Prostate gland (tissue), 2 donors: ENCODE data around the gene NUTF2.

Experiments
- POLR2A ChIP-seq: fragments of 450-650 bp; IDR thresholded peaks from one replicate; pipeline ENCODE4 v1.6.1; 2016; ENCODE audit warnings: antibody characterized with exemption, mild to moderate bottlenecking
- POLR2AphosphoS5 ChIP-seq: sonication (generic); formaldehyde crosslinking; IDR thresholded peaks from one replicate; pipeline ENCODE4 v1.6.1; 2017; ENCODE audit warnings: antibody characterized with exemption
- TF ChIP-seq, protein P1 (sequence below), 4 experiments: fragments of 200-600 bp in 2 of 4; fragments of 450-650 bp in 2 of 4; sonication (generic) in 2 of 4; IDR thresholded peaks; 1 replicate in 3 of 4; 2 replicates in 1 of 4; pipeline ENCODE4 v1.5.1; 2016 to 2019; ENCODE audit warnings: antibody characterized with exemption in 4 of 4, mild to moderate bottlenecking in 2 of 4, moderate library complexity in 2 of 4

DNA sequence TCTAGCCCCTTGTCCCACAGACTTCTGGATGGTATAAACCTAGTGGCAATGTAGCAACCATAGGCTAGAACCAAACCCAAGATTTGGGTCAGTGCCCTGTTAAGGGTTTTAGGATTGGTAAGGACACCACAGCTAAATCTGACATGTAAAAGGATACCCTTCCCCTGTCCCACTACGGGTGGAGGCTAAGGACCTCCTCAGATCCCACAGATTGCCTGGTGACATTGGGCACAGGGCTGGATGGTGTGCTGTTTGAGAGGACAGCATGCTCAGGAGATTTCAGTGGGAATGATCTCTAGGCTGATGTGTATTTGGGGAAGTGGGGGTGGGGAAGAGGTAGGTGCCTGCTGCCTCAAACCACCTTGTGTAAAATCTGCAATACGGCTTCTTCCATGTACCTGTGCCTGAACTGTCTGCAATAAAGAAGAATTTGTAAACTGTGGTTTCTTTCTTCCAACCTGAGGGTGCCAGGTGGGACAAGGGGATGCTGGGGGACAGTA is 25.4 kb downstream of the NUTF2 start:
- no peak for TF ChIP-seq POLR2AphosphoS5
- TF ChIP-seq, protein P1, sequence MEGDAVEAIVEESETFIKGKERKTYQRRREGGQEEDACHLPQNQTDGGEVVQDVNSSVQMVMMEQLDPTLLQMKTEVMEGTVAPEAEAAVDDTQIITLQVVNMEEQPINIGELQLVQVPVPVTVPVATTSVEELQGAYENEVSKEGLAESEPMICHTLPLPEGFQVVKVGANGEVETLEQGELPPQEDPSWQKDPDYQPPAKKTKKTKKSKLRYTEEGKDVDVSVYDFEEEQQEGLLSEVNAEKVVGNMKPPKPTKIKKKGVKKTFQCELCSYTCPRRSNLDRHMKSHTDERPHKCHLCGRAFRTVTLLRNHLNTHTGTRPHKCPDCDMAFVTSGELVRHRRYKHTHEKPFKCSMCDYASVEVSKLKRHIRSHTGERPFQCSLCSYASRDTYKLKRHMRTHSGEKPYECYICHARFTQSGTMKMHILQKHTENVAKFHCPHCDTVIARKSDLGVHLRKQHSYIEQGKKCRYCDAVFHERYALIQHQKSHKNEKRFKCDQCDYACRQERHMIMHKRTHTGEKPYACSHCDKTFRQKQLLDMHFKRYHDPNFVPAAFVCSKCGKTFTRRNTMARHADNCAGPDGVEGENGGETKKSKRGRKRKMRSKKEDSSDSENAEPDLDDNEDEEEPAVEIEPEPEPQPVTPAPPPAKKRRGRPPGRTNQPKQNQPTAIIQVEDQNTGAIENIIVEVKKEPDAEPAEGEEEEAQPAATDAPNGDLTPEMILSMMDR (IDR thresholded peaks at IDR 0.05): no peak
- no peak for TF ChIP-seq POLR2A
